K562 (cell line): ENCODE data around the gene SH2B2. TPM values are rescaled to one million over a fixed set of nuclear protein-coding genes. Genes with fewer than 3 reads are reported as not detected.

Experiments used
- ARID1B ChIP-seq: fragments of 450-650 bp; IDR thresholded peaks from 2 replicates; pipeline ENCODE4 v1.6.1; 2016; ENCODE audit warnings: antibody characterized with exemption, mild to moderate bottlenecking, inconsistent platforms
- ATF1 ChIP-seq, 2 experiments: fragments of 450-650 bp in 1 of 2; IDR thresholded peaks; 2 replicates each; pipeline ENCODE4 v1.6.1; 2016; ENCODE audit warnings: missing compliant biosample characterization in 1 of 2, missing genetic modification characterization in 1 of 2
- CHD2 ChIP-seq: IDR thresholded peaks from 2 replicates; pipeline ENCODE4 v1.6.1; 2011; ENCODE audit warnings: low read depth, low read length
- EP400 ChIP-seq: fragments of 450-650 bp; IDR thresholded peaks from 2 replicates; pipeline ENCODE4 v1.6.1; 2017; ENCODE audit warnings: antibody characterized with exemption, mild to moderate bottlenecking, moderate library complexity
- FOSL1 ChIP-seq: fragments of 200-800 bp; sonication (Bioruptor generic); conservative IDR thresholded peaks from 2 replicates; pipeline ENCODE4 v1.6.1; 2016; ENCODE audit warnings: missing genetic modification characterization, missing compliant biosample characterization
- HDAC8 ChIP-seq: fragments of 450-650 bp; IDR thresholded peaks from 2 replicates; pipeline ENCODE4 v1.6.1; 2016; ENCODE audit warnings: mild to moderate bottlenecking, missing genetic modification characterization, moderate library complexity, missing compliant biosample characterization
- KLF1 ChIP-seq: fragments of 450-650 bp; IDR thresholded peaks from 2 replicates; pipeline ENCODE4 v1.6.1; 2016; ENCODE audit warnings: missing genetic modification characterization, missing compliant biosample characterization
- LCOR ChIP-seq: sonication (generic); formaldehyde crosslinking; IDR thresholded peaks from 2 replicates; pipeline ENCODE4 v1.8.0; 2022; ENCODE audit warnings: mild to moderate bottlenecking, missing genetic modification reagents
- MCM5 ChIP-seq: fragments of 450-650 bp; IDR thresholded peaks from 2 replicates; pipeline ENCODE4 v1.6.1; 2016; ENCODE audit warnings: low read depth
- NR2C1 ChIP-seq, 2 experiments: fragments of 450-650 bp; IDR thresholded peaks; 2 replicates each; pipeline ENCODE4 v1.6.1; 2017; ENCODE audit warnings: mild to moderate bottlenecking in 2 of 2, antibody characterized with exemption in 1 of 2, inconsistent platforms in 1 of 2, missing compliant biosample characterization in 1 of 2, missing genetic modification characterization in 1 of 2
- YY1 ChIP-seq, 3 experiments: IDR thresholded peaks; 2 replicates each; pipeline ENCODE4 v1.6.1; 2011; ENCODE audit warnings: low read length in 2 of 3, mild to moderate bottlenecking in 2 of 3, moderate library complexity in 2 of 3, borderline replicate concordance in 1 of 3, control low read depth in 1 of 3, low read depth in 1 of 3; ENCODE audit not compliant: insufficient read depth in 3 of 3, insufficient replicate concordance in 2 of 3, control insufficient read depth in 1 of 3, insufficient read length in 1 of 3; ENCODE audit errors: extremely low read depth in 1 of 3
- ZBTB7A ChIP-seq: IDR thresholded peaks from 2 replicates; pipeline ENCODE4 v1.6.1; 2011; ENCODE audit warnings: low read depth, mild to moderate bottlenecking, low read length, moderate library complexity, borderline replicate concordance; ENCODE audit not compliant: control insufficient read depth
- ZNF354B ChIP-seq: fragments of 250-450 bp; sonication (Bioruptor Pico); IDR thresholded peaks from 2 replicates; pipeline ENCODE4 v1.4.0; 2020
- ZNF436 ChIP-seq: fragments of 250-450, 450-650 bp; sonication (Bioruptor Pico); formaldehyde crosslinking; IDR thresholded peaks from 2 replicates; pipeline ENCODE4 v1.7.0; 2020; ENCODE audit warnings: mild to moderate bottlenecking
- ZNF644 ChIP-seq: fragments of 200-800 bp; sonication (Bioruptor generic); IDR thresholded peaks from 2 replicates; pipeline ENCODE4 v1.6.1; 2016; ENCODE audit warnings: low read depth, missing genetic modification characterization, missing compliant biosample characterization
- polyA plus RNA-seq, 8 experiments: library from polyadenylated mRNA; depleted of rRNA in 4 of 8; stranded (reverse) in 5 of 8; unstranded in 3 of 8; fragments of >200 nt; fragmentation: Nextera tagmentation in 2 of 8; fragmentation: Illumina TruSeq in 1 of 8; extraction: Ambion mirVana in 2 of 8; extraction: Trizol in 1 of 8; gene quantifications; 2 replicates each; pipeline versions ENCODE4 v1.2.1 to v1.2.3, GENCODE V29; 2011 to 2014; ENCODE audit warnings: inconsistent platforms in 1 of 8, missing spikeins in 1 of 8
- total RNA-seq, 7 experiments: library from RNA; depleted of rRNA in 6 of 7; stranded (reverse); fragments of >200 nt in 6 of 7; fragmentation: Illumina TruSeq in 2 of 7; extraction: Trizol in 2 of 7; gene quantifications; 2 replicates each; pipeline versions ENCODE4 v1.2.1 to v1.2.3, GENCODE V29; 2011 to 2021; ENCODE audit warnings: low replicate concordance in 1 of 7
- TF ChIP-seq, protein P1 (sequence below): fragments of 450-650 bp; IDR thresholded peaks from 2 replicates; pipeline ENCODE4 v1.6.1; 2017; ENCODE audit warnings: antibody characterized with exemption, mild to moderate bottlenecking
- TF ChIP-seq, protein P2 (sequence below): IDR thresholded peaks from 2 replicates; pipeline ENCODE4 v1.6.1; 2014; ENCODE audit warnings: antibody characterized with exemption
- TF ChIP-seq, protein P3 (sequence below), 2 experiments: fragments of 450-650 bp; conservative IDR thresholded peaks; 2 replicates each; pipeline ENCODE4 v1.6.1; 2017; ENCODE audit warnings: mild to moderate bottlenecking in 2 of 2, moderate library complexity in 2 of 2
- TF ChIP-seq, protein P4 (sequence below): sonication (generic); formaldehyde crosslinking; IDR thresholded peaks from 2 replicates; pipeline ENCODE4 v1.8.0; 2022; ENCODE audit warnings: mild to moderate bottlenecking, missing genetic modification reagents

The SH2B2 gene
- total and polyA plus RNA-seq, 9 of the 15 experiments (the other 6 are each of a cell fraction or from before 2014, with no cell fraction given), result 0.03 to 0.89 (median 0.07) TPM; not detected in 4

DNA sequence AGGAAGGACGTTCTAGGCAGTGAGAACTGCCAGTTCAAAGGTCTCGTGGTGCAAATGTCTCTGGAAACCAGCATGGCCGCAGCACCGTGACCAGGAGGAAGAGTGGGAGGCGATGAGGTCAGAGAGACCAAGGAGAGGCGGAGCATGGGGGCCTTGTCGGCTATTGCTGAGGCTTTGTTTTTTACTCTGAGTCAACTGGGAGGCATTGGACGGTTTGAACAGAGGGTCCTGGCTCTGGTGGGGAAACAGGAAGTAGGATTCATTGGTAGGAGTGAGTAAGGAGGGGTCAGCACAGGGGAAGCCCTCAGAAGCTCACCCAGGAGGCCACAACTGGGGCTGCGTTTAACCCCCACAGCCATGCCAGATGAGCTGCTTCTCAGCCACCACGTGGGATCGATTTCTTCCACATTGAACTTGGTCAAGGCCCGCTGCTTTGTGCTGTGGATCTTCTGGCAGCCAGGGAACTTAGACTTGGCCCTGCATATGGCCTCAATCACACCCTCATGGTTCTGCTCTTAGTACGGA lies 22.2 kb upstream of the SH2B2 start (continued):
- TF ChIP-seq FOSL1 (tag) (peak; percentile 36; the same call in 1 of the 2 replicates), MCM5 (no peak), NR2C1 (IDR thresholded peaks at IDR 0.05) (peak; percentile 49; the same call in 1 of the 2 replicates), NR2C1 (tag; IDR thresholded peaks at IDR 0.05) (peak; percentile 52), ZBTB7A (peak; percentile 70; the same call in 1 of the 2 replicates), KLF1 (no peak), ZNF644 (tag) (no peak), ZNF354B (CRISPR knock-in tag) (no peak), CHD2 (no peak), EP400 (peak; percentile 57; the same call in 1 of the 2 replicates), ARID1B (0 out of 2 replicates have a peak, but pooled peaks have one; percentile 30), HDAC8 (tag) (0 out of 2 replicates have a peak, but pooled peaks have one; percentile 35), ZNF436 (CRISPR knock-in tag) (no peak), YY1 (IDR thresholded peaks at IDR 0.05; ENCODE audit: borderline replicate concordance in 1 of 3, control insufficient read depth in 1 of 3, extremely low read depth in 1 of 3, insufficient read depth in 3 of 3, insufficient read length in 1 of 3, insufficient replicate concordance in 2 of 3, low read depth in 1 of 3, low read length in 2 of 3) (peak; percentile 38 to 90 (median 76)), LCOR (CRISPR knock-in tag) (peak; percentile 38; the same call in 1 of the 2 replicates), ATF1 (CRISPR knock-in tag; IDR thresholded peaks at IDR 0.05) (no peak), ATF1 (tag; IDR thresholded peaks at IDR 0.05) (peak; percentile 31; the same call in 1 of the 2 replicates)
- TF ChIP-seq, protein P1, sequence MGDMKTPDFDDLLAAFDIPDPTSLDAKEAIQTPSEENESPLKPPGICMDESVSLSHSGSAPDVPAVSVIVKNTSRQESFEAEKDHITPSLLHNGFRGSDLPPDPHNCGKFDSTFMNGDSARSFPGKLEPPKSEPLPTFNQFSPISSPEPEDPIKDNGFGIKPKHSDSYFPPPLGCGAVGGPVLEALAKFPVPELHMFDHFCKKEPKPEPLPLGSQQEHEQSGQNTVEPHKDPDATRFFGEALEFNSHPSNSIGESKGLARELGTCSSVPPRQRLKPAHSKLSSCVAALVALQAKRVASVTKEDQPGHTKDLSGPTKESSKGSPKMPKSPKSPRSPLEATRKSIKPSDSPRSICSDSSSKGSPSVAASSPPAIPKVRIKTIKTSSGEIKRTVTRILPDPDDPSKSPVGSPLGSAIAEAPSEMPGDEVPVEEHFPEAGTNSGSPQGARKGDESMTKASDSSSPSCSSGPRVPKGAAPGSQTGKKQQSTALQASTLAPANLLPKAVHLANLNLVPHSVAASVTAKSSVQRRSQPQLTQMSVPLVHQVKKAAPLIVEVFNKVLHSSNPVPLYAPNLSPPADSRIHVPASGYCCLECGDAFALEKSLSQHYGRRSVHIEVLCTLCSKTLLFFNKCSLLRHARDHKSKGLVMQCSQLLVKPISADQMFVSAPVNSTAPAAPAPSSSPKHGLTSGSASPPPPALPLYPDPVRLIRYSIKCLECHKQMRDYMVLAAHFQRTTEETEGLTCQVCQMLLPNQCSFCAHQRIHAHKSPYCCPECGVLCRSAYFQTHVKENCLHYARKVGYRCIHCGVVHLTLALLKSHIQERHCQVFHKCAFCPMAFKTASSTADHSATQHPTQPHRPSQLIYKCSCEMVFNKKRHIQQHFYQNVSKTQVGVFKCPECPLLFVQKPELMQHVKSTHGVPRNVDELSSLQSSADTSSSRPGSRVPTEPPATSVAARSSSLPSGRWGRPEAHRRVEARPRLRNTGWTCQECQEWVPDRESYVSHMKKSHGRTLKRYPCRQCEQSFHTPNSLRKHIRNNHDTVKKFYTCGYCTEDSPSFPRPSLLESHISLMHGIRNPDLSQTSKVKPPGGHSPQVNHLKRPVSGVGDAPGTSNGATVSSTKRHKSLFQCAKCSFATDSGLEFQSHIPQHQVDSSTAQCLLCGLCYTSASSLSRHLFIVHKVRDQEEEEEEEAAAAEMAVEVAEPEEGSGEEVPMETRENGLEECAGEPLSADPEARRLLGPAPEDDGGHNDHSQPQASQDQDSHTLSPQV, result peak; percentile 87
- TF ChIP-seq, protein P2, sequence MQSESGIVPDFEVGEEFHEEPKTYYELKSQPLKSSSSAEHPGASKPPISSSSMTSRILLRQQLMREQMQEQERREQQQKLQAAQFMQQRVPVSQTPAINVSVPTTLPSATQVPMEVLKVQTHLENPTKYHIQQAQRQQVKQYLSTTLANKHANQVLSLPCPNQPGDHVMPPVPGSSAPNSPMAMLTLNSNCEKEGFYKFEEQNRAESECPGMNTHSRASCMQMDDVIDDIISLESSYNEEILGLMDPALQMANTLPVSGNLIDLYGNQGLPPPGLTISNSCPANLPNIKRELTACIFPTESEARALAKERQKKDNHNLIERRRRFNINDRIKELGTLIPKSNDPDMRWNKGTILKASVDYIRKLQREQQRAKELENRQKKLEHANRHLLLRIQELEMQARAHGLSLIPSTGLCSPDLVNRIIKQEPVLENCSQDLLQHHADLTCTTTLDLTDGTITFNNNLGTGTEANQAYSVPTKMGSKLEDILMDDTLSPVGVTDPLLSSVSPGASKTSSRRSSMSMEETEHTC, result 0 out of 2 replicates have a peak, but pooled peaks have one; percentile 22
- TF ChIP-seq, protein P3, sequence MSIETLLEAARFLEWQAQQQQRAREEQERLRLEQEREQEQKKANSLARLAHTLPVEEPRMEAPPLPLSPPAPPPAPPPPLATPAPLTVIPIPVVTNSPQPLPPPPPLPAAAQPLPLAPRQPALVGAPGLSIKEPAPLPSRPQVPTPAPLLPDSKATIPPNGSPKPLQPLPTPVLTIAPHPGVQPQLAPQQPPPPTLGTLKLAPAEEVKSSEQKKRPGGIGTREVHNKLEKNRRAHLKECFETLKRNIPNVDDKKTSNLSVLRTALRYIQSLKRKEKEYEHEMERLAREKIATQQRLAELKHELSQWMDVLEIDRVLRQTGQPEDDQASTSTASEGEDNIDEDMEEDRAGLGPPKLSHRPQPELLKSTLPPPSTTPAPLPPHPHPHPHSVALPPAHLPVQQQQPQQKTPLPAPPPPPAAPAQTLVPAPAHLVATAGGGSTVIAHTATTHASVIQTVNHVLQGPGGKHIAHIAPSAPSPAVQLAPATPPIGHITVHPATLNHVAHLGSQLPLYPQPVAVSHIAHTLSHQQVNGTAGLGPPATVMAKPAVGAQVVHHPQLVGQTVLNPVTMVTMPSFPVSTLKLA (conservative IDR thresholded peaks at IDR 0.05), result 0 out of 4 replicates have a peak, but pooled peaks of 1 of the 2 experiments have one; percentile 36
- TF ChIP-seq, protein P4, sequence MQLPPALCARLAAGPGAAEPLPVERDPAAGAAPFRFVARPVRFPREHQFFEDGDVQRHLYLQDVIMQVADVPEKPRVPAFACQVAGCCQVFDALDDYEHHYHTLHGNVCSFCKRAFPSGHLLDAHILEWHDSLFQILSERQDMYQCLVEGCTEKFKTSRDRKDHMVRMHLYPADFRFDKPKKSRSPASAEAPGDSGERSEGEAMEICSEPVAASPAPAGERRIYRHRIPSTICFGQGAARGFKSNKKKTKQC (CRISPR knock-in tag), result 0 out of 2 replicates have a peak, but pooled peaks have one; percentile 56
